GM21619 (cell line): Measurements from ENCODE around the gene ZSWIM1.
A peak's percentile ranks its signal among the peaks of the same experiment; 100 is the strongest.

Source experiments
- ATAC-seq: cut with Tn5 transposase; IDR thresholded peaks from one replicate; pipeline ENCODE4 v1.9.1; 2021; ENCODE audit not compliant: unreplicated experiment

Gene ZSWIM1

DNA sequence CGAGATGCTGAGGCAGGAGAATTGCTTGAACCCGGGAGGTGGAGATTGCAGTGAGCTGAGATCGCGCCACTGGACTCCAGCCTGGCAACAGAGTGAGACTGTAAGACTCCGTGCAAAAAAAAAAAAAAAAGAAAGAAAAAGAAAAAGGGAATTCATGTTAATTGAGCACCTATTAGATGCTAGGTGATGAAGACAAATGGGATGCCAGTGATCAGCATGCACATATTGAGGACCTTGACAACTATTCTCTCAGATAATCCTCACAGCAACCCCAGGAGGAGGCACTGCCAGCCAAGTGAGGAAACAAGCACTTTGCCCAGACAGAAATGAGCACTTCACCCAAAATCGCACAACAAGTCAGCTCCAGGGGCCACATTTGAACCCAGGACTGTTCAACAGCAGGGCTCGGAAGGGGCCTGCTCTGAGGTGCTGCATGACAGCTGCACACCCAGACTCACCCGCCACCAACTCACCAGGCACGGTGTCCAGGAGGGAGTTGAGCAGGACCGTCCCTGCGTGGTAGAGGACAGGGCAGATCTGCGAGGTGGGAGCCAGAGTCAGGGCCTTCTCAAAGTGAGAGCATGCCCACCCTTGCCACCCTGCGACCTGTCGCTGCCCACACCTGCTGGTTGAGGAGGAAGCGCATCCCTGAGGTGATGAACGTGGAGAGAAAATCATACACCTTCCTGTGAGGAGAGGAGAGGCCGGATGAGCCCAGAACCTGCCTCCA is 26.4 kb downstream of the ZSWIM1 start:
- ATAC-seq: no peak

DNA sequence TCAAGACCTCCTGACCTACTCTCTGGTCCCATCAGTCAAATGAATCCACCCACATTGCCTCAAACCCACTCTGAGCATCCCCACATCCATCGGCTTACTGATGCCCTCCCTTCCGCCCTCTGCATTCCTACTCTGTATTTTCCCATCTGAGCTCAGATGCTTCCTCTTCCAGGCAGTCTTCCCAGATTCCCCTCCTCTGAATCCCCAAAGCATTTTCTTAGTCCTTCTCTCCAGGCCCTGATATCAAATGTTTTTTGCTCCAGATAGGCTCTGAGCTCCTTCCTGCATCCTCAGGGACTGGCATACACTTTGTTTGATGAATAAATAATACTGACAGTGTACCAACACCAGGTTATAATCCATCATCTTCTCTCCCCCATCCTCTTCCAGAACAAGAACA is 27.1 kb downstream of the ZSWIM1 start:
- no peak for ATAC-seq

DNA sequence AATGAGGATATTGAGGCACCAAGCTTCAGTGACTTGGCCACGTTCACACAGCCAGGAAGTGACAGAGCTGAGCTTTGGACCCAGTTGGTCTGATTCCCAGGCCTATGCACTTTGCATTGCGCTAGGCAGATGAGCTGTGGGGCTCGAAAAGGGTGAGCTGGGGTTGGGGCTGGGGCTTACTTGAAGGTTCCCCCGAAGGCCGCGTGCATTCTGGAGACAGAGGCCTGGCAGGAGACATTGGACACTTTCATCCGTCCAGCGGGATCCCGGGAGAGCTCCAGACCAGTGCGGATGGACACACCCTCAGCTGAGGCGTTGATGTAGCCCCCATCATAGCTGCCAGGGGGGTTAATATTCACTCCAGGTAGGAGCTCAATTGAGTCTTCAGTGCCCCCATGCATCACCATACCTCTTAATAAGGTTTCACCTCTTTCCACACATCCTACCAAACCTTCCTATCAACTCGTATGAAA is 28.3 kb downstream of the ZSWIM1 start:
- ATAC-seq: no peak

DNA sequence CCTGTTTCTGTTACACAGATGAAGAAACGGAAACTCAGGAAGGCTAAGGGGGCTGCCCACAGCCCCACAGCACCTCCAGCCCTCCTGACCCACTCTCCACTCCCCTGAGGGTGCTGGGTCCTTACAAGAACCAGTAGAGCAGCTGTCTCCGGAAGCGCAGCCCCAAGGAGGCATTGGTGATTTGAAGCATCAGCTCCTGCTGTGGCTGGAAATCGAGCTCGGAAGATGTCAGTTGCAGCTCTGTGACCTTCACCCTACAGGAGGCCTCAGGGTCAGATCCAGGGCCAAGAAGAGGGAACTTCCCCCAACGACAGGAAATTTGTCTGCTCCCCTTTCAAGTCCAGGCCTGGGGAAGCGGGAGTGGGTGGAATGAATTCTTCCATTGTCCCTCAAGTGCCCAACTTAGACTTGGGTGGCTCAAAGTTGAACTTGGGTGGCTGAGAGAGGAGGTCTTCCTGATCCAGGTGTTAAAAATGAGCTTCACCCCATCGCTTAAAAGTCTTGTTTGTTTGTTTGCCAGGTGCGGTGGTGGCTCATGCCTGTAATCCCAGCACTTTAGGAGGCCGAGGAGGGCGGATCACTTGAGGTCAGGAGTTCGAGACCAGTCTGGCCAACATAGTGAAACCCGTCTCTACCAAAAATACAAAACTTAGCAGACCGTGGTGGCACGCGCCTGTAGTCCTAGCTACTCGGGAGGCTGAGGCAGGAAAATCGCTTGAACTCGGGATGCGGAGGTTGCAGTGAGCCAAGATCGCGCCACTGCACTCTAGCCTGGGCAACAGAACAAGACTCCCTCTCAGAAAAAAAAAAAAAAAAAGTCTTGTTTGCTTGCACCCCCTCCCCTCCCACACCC is 29.0 kb downstream of the ZSWIM1 start:
- ATAC-seq: no peak

DNA sequence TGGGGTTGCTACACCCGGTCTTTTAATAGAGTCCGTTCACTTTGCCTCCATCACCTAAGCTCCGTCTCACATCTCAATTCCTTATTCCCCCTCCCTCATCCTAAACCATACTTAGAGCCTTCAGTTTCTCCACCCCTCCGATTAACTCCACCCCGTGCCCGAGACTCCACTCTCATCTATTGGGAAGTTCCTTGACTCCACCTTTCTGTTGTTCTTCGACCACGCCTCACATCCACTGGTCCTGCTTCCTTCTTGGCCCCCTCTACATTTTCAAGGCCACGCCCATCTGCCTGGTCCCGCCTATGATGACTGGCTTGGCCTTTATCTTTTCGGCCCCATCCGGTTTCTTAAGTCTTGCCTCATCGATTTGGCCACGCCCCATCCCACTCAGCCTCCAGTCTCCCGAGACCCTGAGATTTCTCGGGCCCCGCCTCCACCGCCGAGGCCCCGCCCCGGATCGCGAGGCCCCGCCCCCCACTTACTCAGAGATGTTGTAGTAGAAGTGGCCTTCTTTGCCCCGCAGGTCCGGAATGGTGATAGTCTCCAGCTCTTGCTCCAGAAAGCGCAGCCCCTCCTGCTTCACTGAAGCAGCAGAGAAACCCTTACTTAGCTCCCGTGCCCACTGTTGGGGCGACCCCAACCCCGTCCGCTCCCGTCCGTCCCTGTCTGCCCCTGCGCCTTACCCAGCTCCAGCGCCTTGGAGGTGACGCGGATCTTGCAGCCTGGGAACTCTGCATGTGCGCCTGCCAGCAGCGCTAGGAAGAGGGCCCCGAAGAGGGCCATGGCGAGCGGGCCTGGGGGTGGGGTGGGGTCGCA is 29.9 kb downstream of the ZSWIM1 start:
- ATAC-seq: peak; percentile 89

DNA sequence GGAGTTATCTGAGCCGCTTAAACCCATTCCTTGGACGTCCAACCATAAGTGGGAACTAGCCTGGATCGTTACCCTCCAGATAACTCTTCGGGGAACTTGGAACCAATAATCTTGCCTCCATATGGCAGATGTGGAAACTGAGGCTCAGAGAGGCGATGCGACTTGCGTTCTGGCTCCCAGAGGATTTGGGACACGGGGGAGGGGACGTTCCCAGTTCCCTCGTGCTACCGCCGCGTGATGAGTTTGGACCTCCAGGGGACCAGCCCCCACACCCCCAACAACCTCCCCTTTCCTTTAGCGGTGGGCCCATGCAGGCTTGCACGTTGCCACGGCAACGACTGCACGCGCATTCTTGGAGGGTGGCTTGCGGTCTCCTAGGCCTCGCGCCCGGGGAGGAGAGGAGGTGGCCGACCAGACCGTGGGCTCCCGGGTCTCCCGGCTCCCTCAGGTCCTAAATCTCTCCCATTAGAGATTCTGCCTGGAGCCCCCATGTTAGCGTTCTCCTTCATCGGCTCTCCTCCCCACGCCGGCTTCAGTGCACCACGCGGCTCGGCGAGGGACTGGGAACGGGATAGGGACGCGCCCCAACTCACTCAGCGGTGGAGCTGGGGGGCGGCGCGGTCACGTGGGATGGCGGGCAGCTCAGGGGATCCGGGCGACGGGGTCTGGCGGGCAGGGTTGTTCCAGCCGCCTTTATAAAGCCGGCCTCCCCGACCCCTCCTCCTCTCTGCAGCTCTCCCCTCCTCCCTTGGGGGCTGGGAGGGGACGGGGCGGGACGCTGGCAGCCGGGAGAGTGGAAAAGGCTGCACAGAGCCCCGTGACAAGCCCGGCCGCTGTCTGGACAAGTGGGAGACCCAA is 30.7 kb downstream of the ZSWIM1 start, which contains the start of gene PLTP:
PLTP (minus strand) TSS at position 670 of the 858 bp plus-strand sequence. CDS start 703 bp downstream, outside the sequence.
- ATAC-seq: no peak

DNA sequence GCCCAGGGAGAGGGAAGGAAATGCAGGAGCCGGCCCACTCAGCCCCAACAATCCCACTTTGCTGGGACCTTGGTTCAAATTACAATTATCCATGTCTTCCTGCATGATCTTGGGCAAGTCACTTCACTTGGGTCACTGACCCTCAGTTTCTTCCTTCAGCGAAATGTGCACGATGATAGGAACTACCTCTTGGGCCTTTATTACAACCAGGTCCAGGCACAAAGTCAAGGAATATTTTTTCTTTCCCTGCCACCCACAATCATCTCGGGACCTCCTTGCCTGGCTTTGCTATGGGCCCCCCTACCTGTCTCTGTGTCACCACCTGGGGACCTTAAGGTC is 31.3 kb downstream of the ZSWIM1 start:
- ATAC-seq: no peak

DNA sequence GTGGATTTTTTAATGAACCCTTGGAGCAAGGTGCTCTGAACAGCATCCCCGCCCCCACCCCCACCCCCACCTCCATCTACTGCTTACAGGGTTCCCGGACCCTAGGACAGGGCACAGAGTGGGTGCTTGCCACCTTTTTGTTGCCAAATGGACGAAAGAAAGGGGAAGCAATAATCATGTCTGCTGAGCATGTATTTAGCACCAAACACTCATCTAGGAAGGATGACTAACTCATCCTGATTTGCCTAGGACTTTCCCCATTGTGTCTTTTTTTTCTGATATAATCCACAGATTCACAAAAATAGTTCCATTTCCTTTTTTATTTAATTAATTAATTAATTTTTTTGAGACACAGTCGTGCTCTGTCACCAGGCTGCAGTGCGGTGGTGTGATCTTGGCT is 32.1 kb downstream of the ZSWIM1 start:
- ATAC-seq: no peak

DNA sequence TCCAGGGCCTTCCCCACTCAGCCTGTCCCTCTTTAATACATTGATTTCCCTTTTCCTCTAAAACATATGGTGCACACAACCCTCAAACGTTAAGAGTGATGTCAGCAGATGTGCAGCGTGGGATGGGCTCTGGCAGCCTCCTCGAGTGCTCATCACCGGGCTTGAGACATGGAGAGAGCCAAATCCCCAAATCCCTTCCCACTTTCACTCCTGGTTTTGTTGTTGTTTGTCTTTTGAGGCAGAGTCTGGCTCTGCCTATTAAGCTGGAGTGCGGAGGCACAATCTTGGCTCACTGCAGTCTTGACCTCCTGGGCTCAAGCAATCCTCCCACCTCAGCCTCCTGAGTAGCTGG is 36.7 kb downstream of the ZSWIM1 start:
- ATAC-seq: no peak

DNA sequence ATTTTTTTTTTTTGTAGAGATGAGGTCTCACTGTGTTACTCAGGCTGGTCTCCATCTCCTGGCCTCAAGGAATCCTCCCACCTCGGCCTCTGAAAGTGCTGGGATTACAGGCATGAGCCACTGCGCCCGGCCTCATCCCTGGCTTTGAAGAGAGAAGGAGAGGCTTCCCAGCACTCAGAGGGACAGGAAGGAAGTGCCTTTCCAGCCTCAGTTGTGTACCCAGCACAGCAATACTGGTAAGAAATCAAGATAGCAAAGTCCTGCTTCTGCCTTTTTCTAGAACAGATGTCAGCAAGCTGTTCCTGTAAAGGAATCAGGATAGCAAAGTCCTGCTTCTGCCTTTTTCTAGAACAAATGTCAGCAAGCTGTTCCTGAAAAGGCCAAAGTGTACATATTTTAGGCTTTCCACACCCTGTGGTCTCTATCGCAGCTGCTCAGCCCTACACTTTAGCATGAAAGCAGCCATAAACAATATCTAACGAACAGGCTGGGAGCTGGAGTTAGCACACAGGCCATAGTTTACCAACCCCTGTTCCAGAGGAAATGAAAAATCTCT is 37.2 kb downstream of the ZSWIM1 start:
- ATAC-seq: no peak

DNA sequence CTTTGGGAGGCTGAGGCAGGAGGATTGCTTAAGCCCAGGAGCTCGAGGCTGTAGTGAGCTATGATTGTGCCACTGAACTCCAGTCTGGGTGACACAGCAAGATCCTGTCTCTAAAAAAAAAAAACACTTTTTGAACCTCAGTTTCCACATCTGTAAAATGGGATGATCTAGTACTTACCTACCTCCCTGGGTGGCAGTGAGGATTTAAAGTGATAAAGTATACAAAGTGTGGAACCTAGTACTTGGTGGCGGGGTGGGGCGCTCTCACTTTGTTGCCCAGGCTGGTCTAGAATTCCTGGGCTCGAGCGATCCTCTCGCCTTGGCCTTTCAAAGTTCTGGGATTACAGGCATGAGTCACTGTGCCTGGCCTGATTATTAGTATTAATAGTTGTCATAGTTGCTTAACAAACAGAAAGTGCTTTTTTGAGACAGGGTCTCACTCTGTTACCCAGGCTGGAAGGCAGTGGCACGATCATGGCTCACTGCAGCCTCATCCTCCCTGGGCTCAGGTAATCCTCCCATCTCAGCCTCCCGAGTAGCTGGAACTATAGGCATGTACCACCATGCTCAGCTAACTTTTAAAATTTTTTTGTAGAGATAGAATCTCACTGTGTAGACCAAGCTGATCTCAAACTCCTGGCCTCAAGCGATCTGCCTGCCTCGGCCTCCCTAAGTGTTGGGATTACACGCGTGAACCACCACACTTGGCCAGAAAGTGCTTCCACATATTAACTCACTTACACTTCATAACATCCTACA is 37.9 kb downstream of the ZSWIM1 start:
- no peak for ATAC-seq

DNA sequence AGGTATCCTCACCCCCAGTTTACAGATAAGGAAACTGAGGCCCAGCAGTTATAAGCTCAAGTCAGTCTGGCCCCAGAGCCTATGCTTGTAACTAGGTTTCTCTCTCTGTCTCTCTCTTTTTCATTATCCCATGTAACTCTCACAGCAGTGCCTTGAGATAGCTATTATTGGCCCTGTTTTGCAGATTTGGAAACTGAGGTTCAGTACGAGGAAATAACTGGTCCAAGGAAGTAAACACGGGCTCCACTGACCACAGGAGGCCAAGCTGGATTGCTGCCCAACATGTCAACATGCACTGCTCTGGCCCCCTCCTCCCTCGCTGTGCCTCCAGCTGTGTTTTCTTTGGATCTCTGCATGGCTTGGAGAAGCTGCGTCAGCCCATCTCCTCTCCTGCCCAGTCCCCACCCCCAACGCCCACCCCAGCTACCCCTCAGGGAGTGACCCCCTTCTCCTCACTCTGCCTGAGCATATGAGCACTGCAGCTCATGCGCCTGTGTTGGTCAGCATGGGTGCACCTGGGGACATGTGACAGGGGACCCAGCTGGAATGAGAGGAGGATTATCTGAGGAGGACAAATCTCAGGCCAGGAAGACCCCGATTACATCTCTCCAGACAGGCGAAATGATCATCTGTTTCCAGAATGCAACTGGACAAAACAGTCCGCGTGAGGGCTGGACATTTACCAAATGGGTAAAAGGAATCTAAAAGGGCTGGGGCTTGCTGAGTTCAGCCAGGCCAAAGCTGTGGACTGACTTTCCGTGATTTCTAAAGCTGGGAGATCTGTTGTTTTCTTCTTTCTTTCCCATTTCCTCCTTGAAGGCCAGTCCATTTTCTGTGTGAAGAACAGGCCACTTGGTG is 38.7 kb downstream of the ZSWIM1 start:
- ATAC-seq: no peak

DNA sequence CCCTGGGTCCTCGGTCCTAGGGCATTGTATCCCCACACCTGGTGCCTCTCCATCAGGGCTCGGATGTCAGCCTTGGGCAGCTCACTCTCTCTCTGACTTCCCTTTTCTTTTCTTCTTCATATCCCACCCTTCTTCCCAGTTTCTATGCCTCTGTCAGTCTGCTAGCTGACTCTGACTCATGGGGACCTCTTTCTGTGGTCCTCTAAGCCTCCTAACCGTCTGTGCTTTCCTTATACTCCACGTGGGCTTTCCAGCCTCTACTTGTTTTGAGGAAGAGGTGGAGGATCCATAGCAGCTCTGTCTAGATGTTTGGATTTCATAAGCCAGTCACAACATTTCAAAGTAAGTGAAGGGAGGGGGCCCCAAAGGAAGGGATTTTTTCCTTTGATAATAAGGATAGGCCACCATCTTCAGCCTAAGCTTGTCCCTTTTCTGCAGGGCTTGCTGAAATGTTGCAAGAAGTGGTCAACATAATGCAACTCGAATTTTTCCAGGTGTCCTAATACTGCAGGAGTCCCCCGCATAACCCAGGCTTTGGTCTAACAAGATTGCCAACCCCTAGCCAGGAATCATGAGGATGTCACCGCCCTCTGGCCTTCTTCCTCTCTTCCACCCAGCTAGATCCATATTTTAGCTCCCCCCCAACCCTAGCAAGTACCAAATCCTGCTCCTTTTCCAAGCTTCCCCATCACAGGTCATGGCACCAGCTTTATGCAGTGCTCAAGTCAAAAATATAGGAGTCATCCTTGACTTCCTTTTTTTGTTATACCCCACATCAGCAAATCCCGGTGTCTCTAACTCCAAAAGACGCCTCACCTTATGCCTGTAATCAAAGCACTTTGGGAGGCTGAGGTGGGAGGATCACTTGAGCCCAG is 39.7 kb downstream of the ZSWIM1 start:
- ATAC-seq: no peak

DNA sequence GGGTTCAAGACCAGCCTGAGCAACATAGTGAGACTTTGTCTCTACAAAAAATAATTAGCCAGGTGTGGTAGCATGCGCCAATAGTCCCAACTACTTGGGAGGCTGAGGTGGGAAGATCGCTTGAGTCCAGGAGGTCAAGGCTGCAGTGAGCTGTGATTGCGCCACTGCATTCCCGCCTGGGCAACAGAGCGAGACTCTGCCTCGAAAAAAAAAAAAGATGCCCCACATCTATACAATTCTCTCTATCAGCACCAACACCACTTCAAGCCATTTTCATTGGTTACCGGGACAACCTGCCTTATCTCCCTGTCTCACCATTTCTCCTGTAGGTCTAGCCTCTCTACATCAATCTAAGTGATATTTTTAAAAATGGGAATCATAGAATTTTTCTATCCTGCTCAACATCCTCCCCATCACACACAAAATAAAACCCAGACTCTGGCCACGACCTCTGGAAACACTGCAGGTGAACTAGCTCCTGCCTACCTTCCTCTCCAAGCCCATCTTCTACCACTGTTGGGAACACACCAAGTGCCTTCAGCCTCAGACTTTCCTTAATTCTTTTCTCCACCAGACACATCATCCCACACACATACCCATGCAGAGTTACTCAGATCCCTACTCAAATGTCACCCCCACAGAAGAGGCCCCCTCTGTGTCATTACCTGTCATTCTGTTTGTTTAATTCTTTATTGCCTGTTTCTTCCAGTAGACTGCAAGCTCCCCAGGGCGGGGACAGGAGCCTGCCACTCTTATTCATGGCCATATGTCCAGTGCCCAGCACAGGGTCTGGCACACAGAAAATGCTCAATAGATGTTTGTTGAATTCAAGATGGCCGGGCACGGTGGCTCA is 40.5 kb downstream of the ZSWIM1 start:
- no peak for ATAC-seq

DNA sequence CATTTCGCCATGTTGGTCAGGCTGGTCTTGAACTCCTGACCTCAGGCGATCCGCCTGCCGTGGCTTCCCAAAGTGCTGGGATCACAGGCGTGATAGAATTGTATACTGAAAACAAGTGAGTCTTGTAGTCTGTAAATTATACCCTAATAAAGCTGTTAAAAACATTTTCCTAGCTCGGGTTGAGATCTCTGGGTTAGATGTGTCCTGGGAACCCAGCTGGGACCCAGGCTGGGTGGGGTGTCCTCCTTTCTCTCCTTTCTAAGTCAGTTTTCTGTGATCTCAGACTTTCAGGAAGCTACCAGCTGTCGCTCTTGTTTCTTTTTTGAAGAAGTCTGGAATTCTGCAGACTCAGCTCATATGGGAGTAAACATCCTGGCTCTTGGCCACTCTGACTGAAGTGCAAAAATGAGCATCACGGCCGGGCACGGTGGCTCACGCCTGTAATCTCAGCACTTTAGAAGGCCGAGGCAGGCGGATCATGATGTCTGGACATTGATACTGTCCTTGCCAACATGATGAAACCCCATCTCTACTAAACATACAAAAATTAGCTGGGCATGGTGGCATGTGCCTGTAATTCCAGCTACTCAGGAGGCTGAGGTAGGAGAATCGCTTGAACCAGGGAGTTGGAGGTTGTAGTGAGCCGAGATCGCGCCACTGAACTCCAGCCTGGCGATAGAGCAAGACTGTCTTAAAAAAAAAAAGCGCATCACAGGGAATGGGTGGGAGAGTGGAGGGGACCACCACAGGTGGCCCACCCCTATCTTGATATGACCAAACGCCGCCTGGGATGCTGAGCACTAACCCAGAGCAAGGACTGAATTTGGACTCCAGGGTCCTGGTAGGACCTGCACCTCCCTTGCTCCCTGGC is 43.6 kb downstream of the ZSWIM1 start:
- ATAC-seq: no peak
